GM20000 (cell line): Measurements from ENCODE around the gene TRMT2A.

Source experiments
- DNase-seq: peaks from one replicate; pipeline ENCODE4 v3.0.0; 2012; ENCODE audit warnings: low spot score
- TF ChIP-seq, protein P1 (sequence below): IDR thresholded peaks from 2 replicates; pipeline ENCODE4 v1.5.1; 2012; ENCODE audit warnings: mild to moderate bottlenecking, control low read depth; ENCODE audit errors: extremely low read depth, missing control alignments

The TRMT2A gene

DNA sequence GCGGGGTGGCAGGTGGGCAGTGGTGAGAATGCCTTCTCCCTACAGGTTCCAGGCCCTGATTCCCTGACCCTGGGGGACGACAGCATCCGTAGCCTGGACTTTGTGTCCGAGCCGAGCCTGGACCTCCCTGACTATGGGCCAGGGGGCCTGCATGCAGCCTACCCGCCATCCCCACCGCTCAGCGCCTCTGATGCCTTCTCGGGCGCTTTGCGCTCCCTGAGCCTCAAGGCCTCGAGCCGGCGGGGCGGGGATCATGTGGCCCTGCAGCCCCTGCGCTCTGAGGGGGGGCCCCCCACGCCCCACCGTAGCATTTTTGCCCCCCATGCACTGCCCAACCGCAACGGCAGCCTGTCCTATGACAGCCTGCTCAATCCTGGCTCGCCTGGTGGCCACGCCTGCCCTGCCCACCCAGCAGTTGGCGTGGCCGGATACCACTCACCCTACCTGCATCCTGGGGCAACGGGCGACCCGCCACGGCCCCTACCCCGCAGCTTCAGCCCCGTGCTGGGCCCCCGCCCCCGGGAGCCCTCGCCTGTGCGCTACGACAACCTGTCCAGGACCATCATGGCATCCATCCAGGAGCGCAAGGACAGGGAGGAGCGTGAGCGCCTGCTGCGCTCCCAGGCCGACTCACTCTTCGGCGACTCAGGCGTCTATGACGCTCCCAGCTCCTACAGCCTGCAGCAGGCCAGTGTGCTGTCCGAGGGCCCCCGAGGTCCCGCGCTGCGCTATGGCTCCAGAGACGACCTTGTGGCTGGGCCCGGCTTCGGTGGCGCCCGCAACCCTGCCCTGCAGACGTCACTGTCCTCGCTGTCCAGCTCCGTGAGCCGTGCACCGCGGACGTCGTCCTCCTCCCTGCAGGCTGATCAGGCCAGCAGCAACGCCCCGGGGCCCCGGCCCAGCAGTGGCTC, 25.9 kb upstream of the TRMT2A start:
- TF ChIP-seq, protein P1, sequence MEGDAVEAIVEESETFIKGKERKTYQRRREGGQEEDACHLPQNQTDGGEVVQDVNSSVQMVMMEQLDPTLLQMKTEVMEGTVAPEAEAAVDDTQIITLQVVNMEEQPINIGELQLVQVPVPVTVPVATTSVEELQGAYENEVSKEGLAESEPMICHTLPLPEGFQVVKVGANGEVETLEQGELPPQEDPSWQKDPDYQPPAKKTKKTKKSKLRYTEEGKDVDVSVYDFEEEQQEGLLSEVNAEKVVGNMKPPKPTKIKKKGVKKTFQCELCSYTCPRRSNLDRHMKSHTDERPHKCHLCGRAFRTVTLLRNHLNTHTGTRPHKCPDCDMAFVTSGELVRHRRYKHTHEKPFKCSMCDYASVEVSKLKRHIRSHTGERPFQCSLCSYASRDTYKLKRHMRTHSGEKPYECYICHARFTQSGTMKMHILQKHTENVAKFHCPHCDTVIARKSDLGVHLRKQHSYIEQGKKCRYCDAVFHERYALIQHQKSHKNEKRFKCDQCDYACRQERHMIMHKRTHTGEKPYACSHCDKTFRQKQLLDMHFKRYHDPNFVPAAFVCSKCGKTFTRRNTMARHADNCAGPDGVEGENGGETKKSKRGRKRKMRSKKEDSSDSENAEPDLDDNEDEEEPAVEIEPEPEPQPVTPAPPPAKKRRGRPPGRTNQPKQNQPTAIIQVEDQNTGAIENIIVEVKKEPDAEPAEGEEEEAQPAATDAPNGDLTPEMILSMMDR, result no peak
- DNase-seq, result no peak

GRCh38 chr22:20141186-20142077, 24.4 kb upstream of the TRMT2A start:
- TF ChIP-seq, protein P1, result no peak
- no peak for DNase-seq

GRCh38 chr22:20140521-20140964, 23.5 kb upstream of the TRMT2A start:
- DNase-seq, result no peak
- TF ChIP-seq, protein P1, result no peak

DNA sequence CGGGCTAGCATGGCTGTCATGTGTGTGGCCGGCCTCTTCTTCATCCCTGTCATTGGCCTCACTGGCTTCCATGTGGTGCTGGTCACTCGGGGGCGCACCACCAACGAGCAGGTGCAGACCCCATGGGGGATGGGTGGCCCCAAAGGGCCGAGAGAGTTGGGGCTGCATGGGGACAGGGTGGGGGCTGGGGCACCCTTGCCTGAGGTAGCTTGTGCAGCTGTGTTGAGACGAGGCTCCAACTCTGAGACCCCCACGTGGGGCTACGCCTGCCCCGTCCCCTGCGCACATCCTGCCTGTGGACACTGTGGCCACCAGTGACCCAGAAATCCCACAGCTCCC, 23.1 kb upstream of the TRMT2A start:
- TF ChIP-seq, protein P1, result no peak
- DNase-seq, result no peak

DNA sequence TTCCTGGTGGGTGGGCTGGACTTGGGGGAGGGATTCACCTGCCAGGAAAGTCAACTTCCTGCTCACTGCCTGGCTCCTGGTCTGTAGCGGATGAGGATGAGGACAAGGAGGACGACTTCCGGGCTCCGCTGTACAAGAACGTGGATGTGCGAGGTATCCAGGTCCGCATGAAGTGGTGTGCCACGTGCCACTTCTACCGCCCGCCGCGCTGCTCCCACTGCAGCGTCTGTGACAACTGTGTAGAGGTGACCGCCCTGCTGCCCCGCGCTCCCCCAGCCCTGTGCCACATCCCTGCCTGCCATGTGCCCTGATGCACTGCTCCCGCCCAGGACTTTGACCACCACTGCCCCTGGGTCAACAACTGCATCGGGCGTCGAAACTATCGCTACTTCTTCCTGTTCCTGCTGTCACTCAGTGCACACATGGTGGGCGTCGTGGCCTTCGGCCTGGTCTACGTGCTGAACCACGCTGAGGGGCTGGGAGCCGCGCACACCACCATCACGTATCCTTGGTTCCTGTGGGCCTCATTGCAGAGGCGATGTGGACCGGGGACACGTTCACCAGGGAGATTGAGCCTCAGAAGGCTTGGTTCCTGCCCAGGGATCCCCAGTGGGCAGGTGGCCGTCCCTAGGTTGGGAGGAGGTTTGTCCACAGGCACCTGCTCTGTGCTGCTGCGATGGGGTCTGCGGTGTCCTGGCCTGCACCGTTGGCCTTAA, 22.5 kb upstream of the TRMT2A start:
- DNase-seq, result no peak
- TF ChIP-seq, protein P1, result no peak

DNA sequence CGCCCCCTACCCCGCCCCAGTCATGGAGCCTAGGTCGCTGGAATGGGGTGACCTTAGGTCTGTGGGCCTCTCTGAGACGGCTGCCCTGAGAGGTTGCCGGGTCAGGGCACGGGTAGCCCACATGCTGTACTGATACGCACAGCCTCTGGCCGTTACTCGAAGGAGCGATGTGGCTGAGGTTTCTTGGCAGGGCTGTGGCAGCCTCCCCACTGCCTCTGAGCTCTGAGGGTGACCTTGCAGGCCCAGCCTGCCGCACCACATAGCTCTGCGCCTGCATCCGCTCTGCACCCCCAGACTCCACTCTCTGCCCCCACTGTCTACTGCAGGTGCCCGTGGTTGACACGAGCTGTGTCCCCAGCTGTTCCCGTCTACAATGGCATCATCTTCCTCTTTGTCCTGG, 21.8 kb upstream of the TRMT2A start:
- TF ChIP-seq, protein P1, result no peak

More for the DNA sequence above, 21.8 kb upstream of the TRMT2A start:
- no peak for DNase-seq
